ENCODE data around the gene ATP6V1F.
A peak's percentile ranks its signal among the peaks of the same experiment; 100 is the strongest.

Gene ATP6V1F

DNA sequence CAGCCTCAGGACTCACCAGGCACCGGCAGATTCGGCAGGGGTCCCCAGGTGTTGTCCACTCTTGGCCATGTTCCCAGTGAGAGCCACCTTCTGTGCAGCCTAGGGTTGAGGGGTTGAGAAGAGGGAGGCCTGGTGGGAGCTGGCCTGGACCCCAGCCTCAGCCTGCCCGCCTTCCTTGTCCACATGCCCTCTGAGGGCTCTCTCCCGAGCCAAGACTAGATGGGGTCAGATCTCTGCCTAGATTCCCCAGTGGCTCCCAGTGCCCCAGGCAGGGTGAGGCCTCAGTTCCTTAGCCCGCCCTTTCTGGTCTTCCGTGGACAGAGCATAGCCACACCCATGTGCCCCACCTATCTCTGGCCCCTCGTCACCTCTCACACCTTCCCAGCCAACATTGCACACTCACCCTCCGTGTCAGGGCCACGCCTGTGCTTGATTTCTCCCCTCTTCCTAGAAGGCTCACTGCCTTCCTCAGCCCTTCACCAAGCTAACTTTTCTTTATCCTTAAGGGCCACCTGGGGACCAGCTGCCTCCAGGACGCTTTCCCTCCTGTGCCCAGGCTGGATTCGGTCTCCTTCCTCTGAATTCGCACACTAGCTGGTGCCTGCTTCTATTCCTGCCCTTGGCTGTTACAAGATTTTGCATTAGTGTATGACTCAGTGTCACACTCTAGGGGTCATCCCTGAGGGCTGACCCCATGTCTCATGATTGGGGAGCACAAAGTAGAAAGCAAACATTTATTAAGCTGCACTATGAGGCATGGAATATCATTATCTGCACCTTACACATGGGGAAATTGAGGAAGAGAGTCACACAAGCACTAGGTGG is 40.3 kb downstream of the ATP6V1F start:
- peak overlapping the region; percentile 15 for H3K4me3 ChIP-seq (ENCODE audit: low read length)
- TF ChIP-seq, protein P1, sequence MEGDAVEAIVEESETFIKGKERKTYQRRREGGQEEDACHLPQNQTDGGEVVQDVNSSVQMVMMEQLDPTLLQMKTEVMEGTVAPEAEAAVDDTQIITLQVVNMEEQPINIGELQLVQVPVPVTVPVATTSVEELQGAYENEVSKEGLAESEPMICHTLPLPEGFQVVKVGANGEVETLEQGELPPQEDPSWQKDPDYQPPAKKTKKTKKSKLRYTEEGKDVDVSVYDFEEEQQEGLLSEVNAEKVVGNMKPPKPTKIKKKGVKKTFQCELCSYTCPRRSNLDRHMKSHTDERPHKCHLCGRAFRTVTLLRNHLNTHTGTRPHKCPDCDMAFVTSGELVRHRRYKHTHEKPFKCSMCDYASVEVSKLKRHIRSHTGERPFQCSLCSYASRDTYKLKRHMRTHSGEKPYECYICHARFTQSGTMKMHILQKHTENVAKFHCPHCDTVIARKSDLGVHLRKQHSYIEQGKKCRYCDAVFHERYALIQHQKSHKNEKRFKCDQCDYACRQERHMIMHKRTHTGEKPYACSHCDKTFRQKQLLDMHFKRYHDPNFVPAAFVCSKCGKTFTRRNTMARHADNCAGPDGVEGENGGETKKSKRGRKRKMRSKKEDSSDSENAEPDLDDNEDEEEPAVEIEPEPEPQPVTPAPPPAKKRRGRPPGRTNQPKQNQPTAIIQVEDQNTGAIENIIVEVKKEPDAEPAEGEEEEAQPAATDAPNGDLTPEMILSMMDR (conservative IDR thresholded peaks at IDR 0.05; ENCODE audit: low read depth, low read length), result no peak
- peak; percentile 58 for DNase-seq (ENCODE audit: low read depth)

DNA sequence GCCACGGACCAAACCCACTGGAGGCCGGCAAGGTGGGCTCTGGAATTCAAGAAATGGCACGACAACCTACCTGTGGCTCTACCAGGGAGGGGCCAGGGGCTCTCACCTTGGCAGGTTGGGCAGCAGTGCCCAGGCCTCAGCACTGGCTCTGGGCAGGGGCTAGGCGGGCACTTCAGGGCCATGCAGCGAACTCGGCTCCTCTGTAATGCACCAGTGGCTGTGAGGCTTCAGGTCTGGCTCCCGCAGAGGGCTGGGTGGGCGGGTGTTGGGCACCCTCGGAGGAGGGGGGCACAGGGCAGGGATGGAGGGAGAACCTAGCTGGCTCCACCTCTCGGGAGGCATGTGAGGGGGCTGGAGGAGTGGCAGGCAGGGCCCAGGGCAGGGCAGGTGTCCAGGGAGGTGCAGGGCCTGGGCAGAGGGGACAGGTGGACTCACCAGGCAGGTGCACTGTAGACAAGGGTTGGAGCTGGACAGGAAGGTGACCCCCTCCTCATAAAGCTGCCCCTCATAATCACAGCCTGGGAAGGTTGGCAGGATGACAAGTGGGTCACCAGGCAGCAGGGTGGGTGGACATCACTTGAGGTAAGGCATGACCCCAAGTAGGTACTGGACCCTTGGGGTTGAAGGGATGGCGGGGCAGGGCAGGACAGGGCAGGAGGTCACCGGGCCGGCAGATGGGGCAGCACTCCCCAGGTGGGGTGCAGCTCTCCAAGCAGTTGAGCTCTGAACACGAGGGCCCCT is 41.1 kb downstream of the ATP6V1F start:
- TF ChIP-seq, protein P1 (conservative IDR thresholded peaks at IDR 0.05; ENCODE audit: low read depth, low read length), result no peak
- no peak for DNase-seq (ENCODE audit: low read depth)
- H3K4me3 ChIP-seq (ENCODE audit: low read length), result no peak overlapping the region

DNA sequence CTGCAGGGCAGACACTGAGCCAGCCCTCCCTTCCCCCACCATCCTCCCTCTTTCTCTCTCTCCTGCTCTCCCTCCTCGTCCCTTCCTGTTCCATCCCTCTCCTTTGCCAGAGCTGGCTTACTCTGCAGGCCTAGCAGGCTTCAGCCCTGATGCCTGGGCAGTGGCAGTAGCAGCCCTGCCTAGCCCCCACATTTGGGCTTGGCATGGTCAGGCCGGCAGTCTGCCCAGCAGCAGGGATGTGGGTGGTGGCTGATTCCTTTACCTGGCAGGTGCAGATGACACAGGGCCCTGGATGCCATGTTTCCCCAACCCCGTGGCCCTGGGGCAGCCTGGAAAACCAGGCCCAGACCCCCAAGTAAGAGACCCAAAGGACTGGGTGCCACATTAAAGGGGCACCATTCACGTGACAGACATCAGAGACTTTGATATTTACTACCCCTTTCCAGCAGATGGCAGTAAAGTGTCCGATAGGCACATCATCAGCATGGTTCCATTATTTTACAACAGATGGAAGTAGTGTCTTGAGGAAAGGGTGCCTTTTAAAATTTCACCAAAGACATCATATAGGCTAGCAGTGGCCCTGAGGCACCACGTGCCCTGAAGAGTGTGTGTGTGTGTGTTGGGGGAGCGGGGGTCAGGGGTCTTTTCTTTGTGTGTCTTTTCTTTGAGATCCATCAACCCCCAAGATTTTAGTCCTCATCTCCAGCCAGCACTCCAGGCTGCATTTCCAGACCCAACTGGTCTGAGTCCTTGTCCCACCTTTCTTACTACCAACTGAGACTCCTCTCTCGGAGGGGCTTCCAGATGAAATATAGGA is 41.9 kb downstream of the ATP6V1F start:
- TF ChIP-seq, protein P1 (conservative IDR thresholded peaks at IDR 0.05; ENCODE audit: low read depth, low read length), result peak; percentile 62
- no peak overlapping the region for H3K4me3 ChIP-seq (ENCODE audit: low read length)
- DNase-seq (ENCODE audit: low read depth), result no peak

DNA sequence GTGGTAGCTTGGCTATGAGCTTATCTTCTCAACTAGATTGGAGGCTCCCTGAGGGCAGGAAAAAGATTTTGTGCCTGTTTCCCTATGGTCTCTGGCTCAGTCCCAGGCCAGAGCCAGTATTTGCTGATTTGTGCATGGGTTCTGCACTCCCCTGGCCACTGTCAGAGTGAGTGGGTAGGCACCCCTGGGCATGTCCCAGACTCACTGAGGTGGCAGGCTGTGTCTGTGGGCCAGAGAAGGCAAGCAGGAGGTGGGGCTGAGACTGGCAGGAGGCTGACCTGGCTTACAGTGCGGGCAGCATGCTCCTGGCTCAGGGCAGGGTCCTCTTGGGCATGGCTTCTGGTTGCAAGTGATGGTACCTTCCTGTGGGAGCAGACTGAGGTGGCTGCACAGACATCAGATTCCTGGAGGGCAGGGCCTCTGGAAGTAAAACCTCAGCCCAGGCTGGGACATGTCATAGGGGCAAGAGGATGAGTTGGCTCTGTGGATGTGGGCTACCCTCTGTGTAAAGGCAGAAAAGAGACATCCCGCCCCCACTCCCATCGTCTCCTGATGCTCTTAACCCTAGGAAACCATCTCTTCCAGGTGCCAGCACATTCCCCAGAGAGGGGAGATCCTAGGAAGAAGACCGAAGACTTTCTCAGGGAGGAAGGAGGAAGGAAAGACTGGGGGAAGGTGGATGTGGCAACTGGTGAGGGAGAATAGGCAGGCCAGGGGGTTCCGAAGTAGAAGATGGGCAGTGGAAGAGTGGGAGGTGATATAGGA is 43.5 kb downstream of the ATP6V1F start:
- no peak overlapping the region for H3K4me3 ChIP-seq (ENCODE audit: low read length)
- no peak for DNase-seq (ENCODE audit: low read depth)
- TF ChIP-seq, protein P1 (conservative IDR thresholded peaks at IDR 0.05; ENCODE audit: low read depth, low read length), result no peak

DNA sequence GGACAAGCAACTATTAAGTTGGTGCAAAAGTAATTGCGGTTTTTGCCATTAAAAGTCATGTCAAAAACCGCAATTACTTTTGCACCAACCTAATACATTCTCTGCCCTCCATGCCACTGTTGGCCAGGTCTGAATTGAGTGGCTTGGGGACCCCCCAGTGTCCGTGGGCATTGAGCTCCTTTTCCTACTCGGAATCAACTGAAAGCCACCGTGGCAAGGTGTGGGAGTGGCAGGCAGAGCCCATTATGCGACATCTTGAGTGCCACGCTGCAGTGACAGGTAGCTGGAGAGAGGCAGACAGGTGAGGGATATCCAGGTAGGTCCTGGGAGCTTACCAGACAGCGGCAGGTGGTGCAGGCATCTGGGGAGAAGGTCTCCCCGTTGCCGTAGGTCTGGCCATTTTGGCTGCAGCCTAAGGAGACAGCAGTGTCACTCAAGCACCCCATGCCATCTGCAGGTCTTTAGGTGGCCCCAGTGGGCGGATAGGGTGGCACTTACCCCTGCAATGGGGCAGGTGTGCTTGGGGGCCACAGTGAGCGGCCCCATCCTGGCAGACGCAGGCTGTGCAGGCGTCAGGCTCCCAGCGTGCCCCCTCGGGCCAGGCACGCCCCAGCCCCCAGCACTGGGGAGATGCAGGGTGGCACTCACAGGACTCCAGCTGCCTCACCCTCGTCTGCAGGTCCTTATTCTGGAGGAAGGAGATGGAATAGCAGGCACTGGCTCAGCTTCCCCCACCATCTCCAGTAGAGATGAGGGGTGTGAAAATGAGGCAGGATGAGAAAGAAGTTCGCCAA is 44.3 kb downstream of the ATP6V1F start:
- H3K4me3 ChIP-seq (ENCODE audit: low read length), result no peak overlapping the region
- TF ChIP-seq, protein P1 (conservative IDR thresholded peaks at IDR 0.05; ENCODE audit: low read depth, low read length), result no peak
- DNase-seq (ENCODE audit: low read depth), result no peak
